Heart left ventricle (tissue), 16 donors: ENCODE measurements around the gene PACS2. TPM values are rescaled to one million over a fixed set of nuclear protein-coding genes. Genes with fewer than 3 reads are reported as not detected.
"Not testable (repeated sequence)": the region's sequence is repeated elsewhere in the genome, so short reads cannot be mapped to it uniquely, and the experiment has no call there.

ENCODE experiments used
- ATAC-seq, 4 donors: fragments of 200-7000 bp; cut with Tn5 transposase; one replicate each; pipeline ENCODE4 v1.9.1; 2020 to 2022; ENCODE audit warnings: moderate library complexity in 4 of 4, mild to moderate bottlenecking in 3 of 4, moderate number of reproducible peaks in 1 of 4
- DNase-seq, 5 donors: peaks; one replicate each; pipeline ENCODE4 v3.0.0-alpha.2; 2020
- H3K27ac ChIP-seq, 12 donors: fragments of 200-600 bp; sonication (generic) in 4 of 12; one replicate each; pipeline versions ENCODE4 v1.5.0 to v1.8.0; 2016 to 2022; ENCODE audit warnings: mild to moderate bottlenecking in 2 of 12
- H3K27me3 ChIP-seq, 9 donors: fragments of 200-600 bp; sonication (generic) in 2 of 9; one replicate each; pipeline versions ENCODE4 v1.5.1 to v1.8.0; 2016 to 2022; ENCODE audit warnings: mild to moderate bottlenecking in 3 of 9
- H3K36me3 ChIP-seq, 9 donors: fragments of 200-600 bp; sonication (generic) in 2 of 9; one replicate each; pipeline versions ENCODE4 v1.5.0 to v1.8.0; 2018 to 2022; ENCODE audit warnings: mild to moderate bottlenecking in 2 of 9
- H3K4me1 ChIP-seq, 12 donors: fragments of 200-600 bp; sonication (generic) in 4 of 12; one replicate each; pipeline versions ENCODE4 v1.5.0 to v1.8.0; 2016 to 2022; ENCODE audit warnings: mild to moderate bottlenecking in 3 of 12
- H3K4me3 ChIP-seq, 12 donors: fragments of 200-600 bp; sonication (generic) in 4 of 12; one replicate each; pipeline versions ENCODE4 v1.5.0 to v1.8.0; 2017 to 2022; ENCODE audit warnings: mild to moderate bottlenecking in 9 of 12, moderate library complexity in 4 of 12
- H3K9me3 ChIP-seq, 12 donors: fragments of 200-600 bp; sonication (generic) in 4 of 12; one replicate each; pipeline versions ENCODE4 v1.5.0 to v1.8.0; 2016 to 2022; ENCODE audit warnings: mild to moderate bottlenecking in 1 of 12
- CTCF ChIP-seq, 12 donors: fragments of 200-600 bp; sonication (generic) in 4 of 12; IDR thresholded peaks; one replicate each; pipeline versions ENCODE4 v1.5.0 to v1.8.0; 2018 to 2022; ENCODE audit warnings: antibody characterized with exemption in 12 of 12, mild to moderate bottlenecking in 5 of 12
- POLR2A ChIP-seq, 2 donors: fragments of 450-650 bp; IDR thresholded peaks; one replicate each; pipeline ENCODE4 v1.6.1; 2017; ENCODE audit warnings: antibody characterized with exemption in 2 of 2, mild to moderate bottlenecking in 2 of 2, moderate library complexity in 2 of 2
- WGBS, 4 donors: extraction: QIAGEN DNeasy Blood & Tissue Kit in 2 of 4; methylation state at CpG; one replicate each; pipeline versions ENCODE4 v1.1.5 to v1.1.7; 2013 to 2018; 5-methylcytosine and 5-hydroxymethylcytosine counted together
- intact Hi-C, 10 donors: fragments of 100-400 bp; cut with DNase I; formaldehyde crosslinking; loops; one replicate each; pipeline versions ENCODE4 v1.11.1 to v1.14.2; 2022
- polyA plus RNA-seq, 2 donors: library from polyadenylated mRNA; stranded (reverse); fragments of 200-250 nt; gene quantifications; one replicate each; pipeline ENCODE4 v1.2.3, GENCODE V29; 2013
- total RNA-seq, 9 donors: library from RNA; depleted of rRNA in 2 of 9; stranded (reverse); fragments of >200 nt in 2 of 9; fragmentation: NEBNext Ultra II Directional in 3 of 9; extraction: Animal tissue kit (Norgen Biotek cat#: 25700) in 3 of 9; gene quantifications; one replicate each; pipeline versions ENCODE4 v1.1.0 to v1.2.4, GENCODE V29; 2016 to 2023
- donor health status: ischemic (EF 13 %, LVEDD 7.1; RV severe dilation, severe dysfunction).
- donor health status: healthy with polysubstance abuse.
- donor health status: DM: no; HTN: yes; CAD: no.
- donor health status: DM: no; HTN: no; CAD: no.
- donor health status: ischemic (EF 25% LVEDD 6.9; RV normal size, moderate dysfunction).
- donor health status: ischemic (EF 25% LVEDD 5.7; RV mildly dilated, moderate dysfunction).
- donor health status: healthy.
- donor health status: DM: yes; HTN: yes; CAD: no.
- donor health status: ischemic (EF 35%, LVEDD 5.7; RV mildly dilated, moderate dysfunction).
- donor health status: nonischemic (EF 11% LVEDD 7.7; RV severe dilation, severe dysfunction).
- donor health status: DM: yes; HTN: yes; CAD: no.
- donor health status: PGD.
- donor health status: ischemic (EF 29% LVEDD 5.4; RV normal size, mild dysfunction).
- donor health status: nonischemic (EF 23%, LVEDD 6.1; RV moderate dilation, normal function).

Gene PACS2
- total and polyA plus RNA-seq, 11 donors: 47.3 to 90.3 (median 60.8) TPM

GRCh38 chr14:105333613-105334364 lies 19.2 kb downstream of the PACS2 start:
- ATAC-seq (peak in 1 of 4 donors; percentile 0), DNase-seq (peak in 2 of 5 donors; percentile 22 to 64)
- H3K9me3 ChIP-seq: peaks cover 0 to 4% (median 0%) of the 10 kb centered on the region in 12 donors
- intact Hi-C loops: no loop called here
- H3K36me3 ChIP-seq: peaks cover 0 to 2% (median 0%) of the 10 kb centered on the region in 9 donors
- WGBS, 4 donors: 45 to 60% (median 51%) methylated on average over 5 to 18 of the region's 18 CpGs
- no peak overlapping the region for H3K4me3 ChIP-seq
- peaks cover 4 to 93% (median 64%) of the 10 kb centered on the region in 12 donors for H3K4me1 ChIP-seq
- H3K27me3 ChIP-seq: no peaks in the 10 kb centered on the region
- no peak for TF ChIP-seq CTCF (IDR thresholded peaks at IDR 0.05)
- no peak for TF ChIP-seq POLR2A (IDR thresholded peaks at IDR 0.05)
- H3K27ac ChIP-seq: peak overlapping the region in 7 of 12 donors; percentile 2 to 88 (median 25)

GRCh38 chr14:105334383-105335230 lies 20.1 kb downstream of the PACS2 start:
- intact Hi-C loops: no loop called here

GRCh38 chr14:105335231-105335542 lies 20.6 kb downstream of the PACS2 start:
- H3K9me3 ChIP-seq, H3K4me3 ChIP-seq, H3K27me3 ChIP-seq, DNase-seq, H3K36me3 ChIP-seq, ATAC-seq, intact Hi-C loops: not testable (repeated sequence)
- WGBS, 4 donors: 95 to 98% (median 96%) methylated on average over 13 to 22 of the region's 22 CpGs
- Histone ChIP-seq H3K27ac (peak overlapping the region in 10 of 12 donors; percentile 2 to 88 (median 84)), H3K4me1 (peaks cover 0 to 89% (median 55%) of the 10 kb centered on the region in 12 donors)

More at GRCh38 chr14:105334383-105335230, 20.1 kb downstream of the PACS2 start:
- no peaks in the 10 kb centered on the region for H3K27me3 ChIP-seq
- no peak for TF ChIP-seq CTCF (IDR thresholded peaks at IDR 0.05)
- TF ChIP-seq POLR2A (IDR thresholded peaks at IDR 0.05): no peak
- H3K9me3 ChIP-seq: peaks cover 0 to 4% (median 0%) of the 10 kb centered on the region in 12 donors
- H3K4me1 ChIP-seq: peaks cover 0 to 90% (median 58%) of the 10 kb centered on the region in 12 donors
- no peak overlapping the region for H3K4me3 ChIP-seq
- DNase-seq (peak in 2 of 5 donors; percentile 16 to 60), ATAC-seq (no peak)
- peak overlapping the region in 8 of 12 donors; percentile 66 to 88 (median 85) for H3K27ac ChIP-seq
- peaks cover 0 to 2% (median 0%) of the 10 kb centered on the region in 9 donors for H3K36me3 ChIP-seq
- WGBS, 4 donors: 86 to 94% (median 91%) methylated on average over 6 to 17 of the region's 17 CpGs

GRCh38 chr14:105335735-105336476 lies 21.4 kb downstream of the PACS2 start:
- H3K27ac ChIP-seq: peak overlapping the region in 11 of 12 donors; percentile 2 to 88 (median 83)
- peaks cover 0 to 2% (median 0%) of the 10 kb centered on the region in 9 donors for H3K36me3 ChIP-seq
- peaks cover 5 to 89% (median 54%) of the 10 kb centered on the region in 12 donors for H3K4me1 ChIP-seq
- TF ChIP-seq CTCF (IDR thresholded peaks at IDR 0.05) (no peak), POLR2A (IDR thresholded peaks at IDR 0.05) (no peak)
- H3K4me3 ChIP-seq: no peak overlapping the region
- ATAC-seq: peak; percentile 47 to 70 (median 63)
- no peaks in the 10 kb centered on the region for H3K27me3 ChIP-seq
- intact Hi-C loops: no loop called here
- peaks cover 0 to 4% (median 0%) of the 10 kb centered on the region in 12 donors for H3K9me3 ChIP-seq
- peak in 4 of 5 donors; percentile 18 to 84 (median 78) for DNase-seq
- WGBS, 4 donors: 65 to 79% (median 70%) methylated on average over 15 to 33 of the region's 33 CpGs
